GM12892 (cell line): ENCODE measurements around the gene SLC12A6.

Source experiments
- POLR2AphosphoS5 ChIP-seq: IDR thresholded peaks from 2 replicates; pipeline ENCODE4 v1.6.1; 2011; ENCODE audit warnings: low read depth, low read length, control low read depth
- TAF1 ChIP-seq: IDR thresholded peaks from 2 replicates; pipeline ENCODE4 v1.6.1; 2011; ENCODE audit warnings: low read depth, mild to moderate bottlenecking, control low read depth, low read length, borderline replicate concordance

DNA sequence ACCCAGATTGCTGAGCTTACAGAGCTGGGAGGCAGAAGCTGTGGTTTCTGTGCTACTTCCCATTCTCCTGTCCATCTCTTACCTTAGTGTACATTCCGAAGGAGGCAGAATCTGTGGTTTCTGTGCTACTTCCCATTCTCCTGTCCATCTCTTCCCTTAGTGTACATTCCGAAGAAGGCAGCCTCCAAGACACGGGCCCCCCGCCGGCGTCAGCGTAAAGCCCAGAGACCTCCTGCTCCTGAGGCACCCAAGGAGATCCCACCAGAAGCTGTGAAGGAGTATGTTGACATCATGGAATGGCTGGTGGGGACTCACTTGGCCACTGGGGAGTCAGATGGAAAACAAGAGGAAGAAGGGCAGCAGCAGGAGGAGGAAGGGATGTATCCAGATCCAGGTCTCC, 16.7 kb upstream of the SLC12A6 start:
- TF ChIP-seq POLR2AphosphoS5 (no peak), TAF1 (no peak)
